GM23338 (cell line): ENCODE measurements around the gene FRMD4A. TPM values are rescaled to one million over a fixed set of nuclear protein-coding genes. Genes with fewer than 3 reads are reported as not detected.
A peak's percentile ranks its signal among the peaks of the same experiment; 100 is the strongest.

Experiments used
- ATAC-seq: fragments of 200-7000 bp; cut with Tn5 transposase; 3 replicates; pipeline ENCODE4 v1.9.1; 2020
- DNase-seq: peaks from one replicate; pipeline ENCODE4 v3.0.0-alpha.2; 2015; ENCODE audit warnings: low spot score
- H2AFZ ChIP-seq: fragments of 200-600 bp; sonication (generic); 2 replicates; pipeline ENCODE4 v1.8.0; 2016; ENCODE audit warnings: antibody characterized with exemption, mild to moderate bottlenecking, moderate library complexity
- H3F3A ChIP-seq: fragments of 200-600 bp; sonication (generic); replicated peaks from 2 replicates; pipeline ENCODE4 v1.8.0; 2017; ENCODE audit warnings: antibody characterized with exemption, mixed run types, low read depth
- H3K27ac ChIP-seq: fragments of 200-600 bp; sonication (generic); 2 replicates; pipeline ENCODE4 v1.6.1; 2016; ENCODE audit warnings: low read depth
- H3K27me3 ChIP-seq: fragments of 200-600 bp; sonication (generic); 2 replicates; pipeline ENCODE4 v1.8.0; 2016; ENCODE audit warnings: mild to moderate bottlenecking, mixed run types, moderate library complexity; ENCODE audit not compliant: insufficient read depth
- H3K36me3 ChIP-seq: fragments of 200-600 bp; sonication (generic); 2 replicates; pipeline ENCODE4 v1.8.0; 2016; ENCODE audit warnings: mild to moderate bottlenecking; ENCODE audit not compliant: insufficient read depth
- H3K4me1 ChIP-seq: fragments of 200-600 bp; sonication (generic); 2 replicates; pipeline ENCODE4 v1.8.0; 2016; ENCODE audit warnings: mild to moderate bottlenecking, moderate library complexity; ENCODE audit not compliant: insufficient read depth
- H3K4me2 ChIP-seq: fragments of 200-600 bp; sonication (generic); 2 replicates; pipeline ENCODE4 v1.7.1; 2017; ENCODE audit warnings: mixed run types
- H3K4me3 ChIP-seq: fragments of 200-600 bp; sonication (generic); 2 replicates; pipeline ENCODE4 v1.6.1; 2016; ENCODE audit warnings: mixed run types
- H3K79me2 ChIP-seq: fragments of 200-600 bp; sonication (generic); replicated peaks from 2 replicates; pipeline ENCODE4 v1.8.0; 2017; ENCODE audit warnings: mild to moderate bottlenecking; ENCODE audit not compliant: insufficient read depth
- H3K9me2 ChIP-seq: fragments of 200-600 bp; sonication (generic); 2 replicates; pipeline ENCODE4 v1.8.0; 2017; ENCODE audit not compliant: insufficient read depth
- H4K20me1 ChIP-seq: fragments of 200-600 bp; sonication (generic); replicated peaks from 2 replicates; pipeline ENCODE4 v1.8.0; 2017; ENCODE audit warnings: mild to moderate bottlenecking; ENCODE audit not compliant: insufficient read depth
- H3K27ac Mint-ChIP-seq: 2 replicates; pipeline ENCODE4 v1.8.0; 2020; ENCODE audit warnings: inconsistent platforms, mild to moderate bottlenecking, moderate library complexity, mixed read lengths
- H3K27me3 Mint-ChIP-seq: 3 replicates; pipeline ENCODE4 v1.8.0; 2022; ENCODE audit warnings: low read depth, mild to moderate bottlenecking, moderate library complexity, mixed read lengths, inconsistent platforms; ENCODE audit not compliant: insufficient read depth, poor library complexity
- H3K36me3 Mint-ChIP-seq: 3 replicates; pipeline ENCODE4 v1.8.0; 2021; ENCODE audit warnings: low read depth, mild to moderate bottlenecking, inconsistent platforms, moderate library complexity, mixed read lengths
- H3K4me1 Mint-ChIP-seq: 3 replicates; pipeline ENCODE4 v1.8.0; 2020; ENCODE audit warnings: mild to moderate bottlenecking, inconsistent platforms, mixed read lengths
- H3K4me3 Mint-ChIP-seq: 3 replicates; pipeline ENCODE4 v1.8.0; 2021; ENCODE audit warnings: moderate library complexity, mild to moderate bottlenecking, inconsistent platforms, mixed read lengths
- H3K9me3 Mint-ChIP-seq: 3 replicates; pipeline ENCODE4 v1.8.0; 2020; ENCODE audit warnings: moderate library complexity, mild to moderate bottlenecking, inconsistent platforms, mixed read lengths
- CREB1 ChIP-seq: fragments of 250-450 bp; sonication (Bioruptor Pico); IDR thresholded peaks from 2 replicates; pipeline ENCODE4 v1.5.0; 2020; ENCODE audit warnings: low read depth, mild to moderate bottlenecking, moderate library complexity
- CTCF ChIP-seq, 2 experiments: fragments of 200-600 bp in 1 of 2; sonication (generic) in 1 of 2; conservative IDR thresholded peaks; 2 replicates each; pipeline versions ENCODE4 v1.5.1 to v1.6.1; 2016 to 2017; ENCODE audit warnings: antibody characterized with exemption in 2 of 2, low read depth in 2 of 2, mild to moderate bottlenecking in 2 of 2, moderate library complexity in 1 of 2
- EZH2 ChIP-seq: fragments of 200-600 bp; sonication (generic); IDR thresholded peaks from one replicate; pipeline ENCODE4 v1.8.0; 2017; ENCODE audit warnings: antibody characterized with exemption, mild to moderate bottlenecking, low read depth; ENCODE audit not compliant: unreplicated experiment
- STAT1 ChIP-seq: IDR thresholded peaks from one replicate; pipeline ENCODE4 v1.6.1; 2016; ENCODE audit warnings: antibody characterized with exemption; ENCODE audit not compliant: unreplicated experiment
- ZNF114 ChIP-seq: fragments of 250-450 bp; sonication (Bioruptor Pico); IDR thresholded peaks from 2 replicates; pipeline ENCODE4 v1.5.0; 2020; ENCODE audit warnings: mild to moderate bottlenecking, moderate library complexity
- ZNF331 ChIP-seq: fragments of 250-450 bp; sonication (Bioruptor Pico); IDR thresholded peaks from 2 replicates; pipeline ENCODE4 v1.5.0; 2020; ENCODE audit warnings: low read depth, mild to moderate bottlenecking, moderate library complexity
- ZNF462 ChIP-seq: fragments of 250-450 bp; sonication (Bioruptor Pico); IDR thresholded peaks from 2 replicates; pipeline ENCODE4 v1.5.0; 2020; ENCODE audit warnings: mild to moderate bottlenecking, moderate library complexity
- polyA plus RNA-seq: library from polyadenylated mRNA; unstranded; fragments of >200 nt; fragmentation: Nextera tagmentation; extraction: Ambion mirVana; gene quantifications from 2 replicates; pipeline ENCODE4 v1.2.1, GENCODE V29; 2016
- total RNA-seq: library from RNA; depleted of rRNA; stranded (reverse); fragments of >200 nt; shearing (Covaris generic); gene quantifications from 2 replicates; pipeline ENCODE4 v1.2.3, GENCODE V29; 2014

Gene FRMD4A
- total and polyA plus RNA-seq, 2 experiments from 2014 or later: 14.0 to 20.1 TPM

- TF ChIP-seq ZNF462 (CRISPR knock-in tag) (no peak), CTCF (conservative IDR thresholded peaks at IDR 0.05; ENCODE audit: low read depth in 2 of 2) (no peak), ZNF114 (CRISPR knock-in tag) (no peak), EZH2 (no peak)
These were observed 230.8 kb downstream of the FRMD4A start (continued) for GRCh38 chr10:14099885-14100284.

GRCh38 chr10:14093730-14094484, 236.8 kb downstream of the FRMD4A start:
- peak; percentile 88 for ATAC-seq
- Histone ChIP-seq H3K4me2 (peak overlapping the region; percentile 50), H3K36me3 (no peaks in the 10 kb centered on the region), H3K27ac (no peak overlapping the region), H3K4me1 (peaks cover 23% of the 10 kb centered on the region), H3K4me3 (no peak overlapping the region), H3K27me3 (no peaks in the 10 kb centered on the region), H4K20me1 (no peaks in the 10 kb centered on the region), H3K9me2 (no peaks in the 10 kb centered on the region), H2AFZ (no peak overlapping the region), H3F3A (no peaks in the 10 kb centered on the region), H3K79me2 (no peaks in the 10 kb centered on the region)
- H3K9me3 Mint-ChIP-seq: no peaks in the 10 kb centered on the region
- peaks cover 42% of the 10 kb centered on the region for H3K4me1 Mint-ChIP-seq
- peak overlapping the region; percentile 3; the same call in 2 of the 3 replicates for H3K4me3 Mint-ChIP-seq
- peaks cover 9% of the 10 kb centered on the region for H3K27me3 Mint-ChIP-seq
- H3K27ac Mint-ChIP-seq: no peak overlapping the region
- H3K36me3 Mint-ChIP-seq: no peaks in the 10 kb centered on the region
- peak; percentile 84 for DNase-seq
- TF ChIP-seq CREB1 (no peak), CTCF (conservative IDR thresholded peaks at IDR 0.05; ENCODE audit: low read depth in 2 of 2) (peak; percentile 50 to 56), ZNF331 (no peak), ZNF114 (CRISPR knock-in tag) (no peak), STAT1 (no peak)
